HepG2 (cell line): ENCODE measurements around the gene SAAL1. TPM values are rescaled to one million over a fixed set of nuclear protein-coding genes. Genes with fewer than 3 reads are reported as not detected.

ENCODE experiments used
- AGO1 ChIP-seq: fragments of 200-400 bp; formaldehyde crosslinking; IDR thresholded peaks from 2 replicates; pipeline ENCODE4 v1.6.1; 2017; ENCODE audit warnings: mild to moderate bottlenecking, low read depth, low read length, moderate library complexity; ENCODE audit not compliant: poor library complexity, severe bottlenecking
- BORCS8-MEF2B ChIP-seq: sonication (generic); formaldehyde crosslinking; IDR thresholded peaks from 2 replicates; pipeline ENCODE4 v1.8.0; 2022; ENCODE audit warnings: mild to moderate bottlenecking, missing genetic modification reagents
- FLYWCH1 ChIP-seq: sonication (generic); formaldehyde crosslinking; IDR thresholded peaks from 2 replicates; pipeline ENCODE4 v1.8.1; 2023; ENCODE audit warnings: mild to moderate bottlenecking, missing genetic modification reagents
- KLF16 ChIP-seq, 2 experiments: sonication (generic) in 1 of 2; formaldehyde crosslinking in 1 of 2; IDR thresholded peaks; 2 replicates each; pipeline versions ENCODE4 v1.6.1 to v1.8.0; 2016 to 2023; ENCODE audit warnings: missing genetic modification reagents in 2 of 2, missing compliant biosample characterization in 1 of 2
- NR2F6 ChIP-seq, 2 experiments: IDR thresholded peaks; 2 replicates each; pipeline ENCODE4 v1.6.1; 2016; ENCODE audit warnings: antibody characterized with exemption in 1 of 2, mild to moderate bottlenecking in 1 of 2
- PATZ1 ChIP-seq: sonication (generic); formaldehyde crosslinking; IDR thresholded peaks from 2 replicates; pipeline ENCODE4 v1.4.0; 2020; ENCODE audit warnings: missing genetic modification reagents
- POLR2AphosphoS2 ChIP-seq: IDR thresholded peaks from 2 replicates; pipeline ENCODE4 v1.6.1; 2011; ENCODE audit warnings: low read depth, low read length, improper control_type of control experiment
- PRDM10 ChIP-seq: sonication (generic); formaldehyde crosslinking; IDR thresholded peaks from 2 replicates; pipeline ENCODE4 v1.4.0; 2020; ENCODE audit warnings: low read depth, missing genetic modification reagents
- RERE ChIP-seq: IDR thresholded peaks from 2 replicates; pipeline ENCODE4 v1.6.1; 2016; ENCODE audit warnings: low read depth, missing genetic modification reagents, missing compliant biosample characterization
- SP2 ChIP-seq: sonication (generic); formaldehyde crosslinking; IDR thresholded peaks from 2 replicates; pipeline ENCODE4 v1.5.1; 2020; ENCODE audit warnings: mild to moderate bottlenecking, missing genetic modification reagents
- TBP ChIP-seq: sonication (generic); formaldehyde crosslinking; IDR thresholded peaks from 2 replicates; pipeline ENCODE4 v1.5.0; 2020; ENCODE audit warnings: missing genetic modification reagents
- TSC22D2 ChIP-seq: sonication (generic); formaldehyde crosslinking; IDR thresholded peaks from 2 replicates; pipeline ENCODE4 v1.5.1; 2020; ENCODE audit warnings: missing genetic modification reagents, mild to moderate bottlenecking, borderline replicate concordance
- ZNF12 ChIP-seq: sonication (generic); formaldehyde crosslinking; IDR thresholded peaks from 2 replicates; pipeline ENCODE4 v1.5.0; 2020; ENCODE audit warnings: missing genetic modification reagents
- ZNF572 ChIP-seq: sonication (generic); formaldehyde crosslinking; IDR thresholded peaks from 2 replicates; pipeline ENCODE4 v1.5.1; 2020; ENCODE audit warnings: mild to moderate bottlenecking, missing genetic modification reagents
- ZNF737 ChIP-seq: sonication (generic); formaldehyde crosslinking; IDR thresholded peaks from 2 replicates; pipeline ENCODE4 v1.5.0; 2020; ENCODE audit warnings: missing genetic modification reagents, mild to moderate bottlenecking, borderline replicate concordance
- ZNF781 ChIP-seq: sonication (generic); formaldehyde crosslinking; IDR thresholded peaks from 2 replicates; pipeline ENCODE4 v1.5.1; 2020; ENCODE audit warnings: borderline replicate concordance, mild to moderate bottlenecking, missing genetic modification reagents; ENCODE audit errors: not compliant biosample characterization
- polyA plus RNA-seq, 8 experiments: library from polyadenylated mRNA; depleted of rRNA in 3 of 8; stranded (reverse) in 7 of 8; unstranded in 1 of 8; fragments of >200 nt; fragmentation: Illumina TruSeq in 4 of 8; extraction: Trizol in 4 of 8; gene quantifications; 2 replicates each; pipeline versions ENCODE4 v1.2.1 to v1.2.3, GENCODE V29; 2011 to 2016; ENCODE audit warnings: low read depth in 4 of 8, missing spikeins in 1 of 8, mixed read lengths in 1 of 8; ENCODE audit not compliant: insufficient read depth in 1 of 8
- total RNA-seq, 5 experiments: library from RNA; depleted of rRNA; stranded (reverse); fragments of >200 nt; fragmentation: Illumina TruSeq; extraction: Trizol; gene quantifications; 2 replicates each; pipeline ENCODE4 v1.2.3, GENCODE V29; 2016; ENCODE audit warnings: low read depth in 1 of 5

SAAL1 gene
- total and polyA plus RNA-seq, 2 of the 13 experiments (the other 11 are each of a cell fraction or from before 2014, with no cell fraction given) = 16.5 to 46.0 TPM

- TF ChIP-seq PATZ1 (CRISPR knock-in tag) (0 out of 2 replicates have a peak, but pooled peaks have one; percentile 13), TBP (CRISPR knock-in tag) (no peak), ZNF12 (CRISPR knock-in tag) (peak; percentile 66; the same call in 1 of the 2 replicates), TSC22D2 (CRISPR knock-in tag) (0 out of 2 replicates have a peak, but pooled peaks have one; percentile 69), BORCS8-MEF2B (no peak), SP2 (no peak), RERE (no peak), NR2F6 (IDR thresholded peaks at IDR 0.05) (no peak), NR2F6 (CRISPR knock-in tag; IDR thresholded peaks at IDR 0.05) (peak; percentile 58; the same call in 1 of the 2 replicates), FLYWCH1 (CRISPR knock-in tag) (no peak), AGO1 (no peak), PRDM10 (no peak), ZNF572 (CRISPR knock-in tag) (no peak), ZNF781 (peak; percentile 42), POLR2AphosphoS2 (no peak), KLF16 (CRISPR knock-in tag; IDR thresholded peaks at IDR 0.05) (peak; percentile 54 to 90; a peak in 1 of 4 replicates), ZNF737 (CRISPR knock-in tag) (peak; percentile 74; the same call in 1 of the 2 replicates)
These were observed at the start of gene SAAL1 (continued) for GRCh38 chr11:18105802-18106574.
